Nephron (organoid): Measurements from ENCODE around the gene PRKG1.

Experiments used
- H3K27ac Mint-ChIP-seq, 3 experiments: 2 replicates each; pipeline ENCODE4 v1.8.0; 2020; ENCODE audit warnings: mixed read lengths in 3 of 3, mild to moderate bottlenecking in 2 of 3, moderate library complexity in 1 of 3
- H3K27me3 Mint-ChIP-seq: 2 replicates; pipeline ENCODE4 v1.8.0; 2021; ENCODE audit warnings: low read depth, mild to moderate bottlenecking, moderate library complexity, mixed read lengths
- H3K36me3 Mint-ChIP-seq: 2 replicates; pipeline ENCODE4 v1.8.0; 2020; ENCODE audit warnings: low read depth, mixed read lengths
- H3K4me1 Mint-ChIP-seq: 2 replicates; pipeline ENCODE4 v1.8.0; 2020; ENCODE audit warnings: mixed read lengths
- H3K4me3 Mint-ChIP-seq, 3 experiments: 2 replicates each; pipeline ENCODE4 v1.8.0; 2020; ENCODE audit warnings: mild to moderate bottlenecking in 3 of 3, mixed read lengths in 3 of 3, moderate library complexity in 2 of 3
- H3K9me3 Mint-ChIP-seq: 2 replicates; pipeline ENCODE4 v1.8.0; 2020; ENCODE audit warnings: mixed read lengths
- CTCF ChIP-seq, 3 experiments: fragments of 200-600 bp; sonication (generic); IDR thresholded peaks; one replicate each; pipeline ENCODE4 v1.5.0; 2021; ENCODE audit warnings: antibody characterized with exemption in 3 of 3; ENCODE audit not compliant: unreplicated experiment in 3 of 3

The PRKG1 gene

GRCh38 chr10:51894771-51895578 lies 820.7 kb downstream of the PRKG1 start:
- no peaks in the 10 kb centered on the region for H3K9me3 Mint-ChIP-seq
- H3K27ac Mint-ChIP-seq, result no peak overlapping the region
- no peaks in the 10 kb centered on the region for H3K36me3 Mint-ChIP-seq

GRCh38 chr10:51896849-51897248 lies 822.6 kb downstream of the PRKG1 start:
- Mint-ChIP-seq H3K27ac (peak overlapping the region in 2 of 3 experiments; percentile 1 to 38), H3K4me1 (peaks cover 18% of the 10 kb centered on the region), H3K9me3 (no peaks in the 10 kb centered on the region), H3K27me3 (no peaks in the 10 kb centered on the region), H3K36me3 (no peaks in the 10 kb centered on the region), H3K4me3 (no peak overlapping the region)
- TF ChIP-seq CTCF (IDR thresholded peaks at IDR 0.05; ENCODE audit: unreplicated experiment in 3 of 3), result no peak

More at GRCh38 chr10:51894771-51895578, 820.7 kb downstream of the PRKG1 start:
- TF ChIP-seq CTCF (IDR thresholded peaks at IDR 0.05; ENCODE audit: unreplicated experiment in 3 of 3), result no peak
- Mint-ChIP-seq H3K4me1 (peaks cover 18% of the 10 kb centered on the region), H3K27me3 (no peaks in the 10 kb centered on the region), H3K4me3 (no peak overlapping the region)

GRCh38 chr10:51897560-51897959 lies 823.3 kb downstream of the PRKG1 start:
- Mint-ChIP-seq H3K27me3 (no peaks in the 10 kb centered on the region), H3K27ac (no peak overlapping the region), H3K4me1 (peaks cover 18% of the 10 kb centered on the region), H3K9me3 (no peaks in the 10 kb centered on the region), H3K36me3 (no peaks in the 10 kb centered on the region), H3K4me3 (no peak overlapping the region)
- no peak for TF ChIP-seq CTCF (IDR thresholded peaks at IDR 0.05; ENCODE audit: unreplicated experiment in 3 of 3)

- H3K36me3 Mint-ChIP-seq, result no peaks in the 10 kb centered on the region
- no peak overlapping the region for H3K4me3 Mint-ChIP-seq
- no peak for TF ChIP-seq CTCF (IDR thresholded peaks at IDR 0.05; ENCODE audit: unreplicated experiment in 3 of 3)
- no peak overlapping the region for H3K27ac Mint-ChIP-seq
- H3K9me3 Mint-ChIP-seq, result no peaks in the 10 kb centered on the region
- H3K27me3 Mint-ChIP-seq, result no peaks in the 10 kb centered on the region
- H3K4me1 Mint-ChIP-seq, result peaks cover 18% of the 10 kb centered on the region
These were observed 825.9 kb downstream of the PRKG1 start for GRCh38 chr10:51900180-51900579.

GRCh38 chr10:51903675-51904074 lies 829.4 kb downstream of the PRKG1 start:
- Mint-ChIP-seq H3K4me3 (no peak overlapping the region), H3K4me1 (peaks cover 35% of the 10 kb centered on the region), H3K27ac (no peak overlapping the region), H3K36me3 (no peaks in the 10 kb centered on the region), H3K27me3 (no peaks in the 10 kb centered on the region), H3K9me3 (no peaks in the 10 kb centered on the region)
- no peak for TF ChIP-seq CTCF (IDR thresholded peaks at IDR 0.05; ENCODE audit: unreplicated experiment in 3 of 3)

GRCh38 chr10:51905032-51905431 lies 830.7 kb downstream of the PRKG1 start:
- Mint-ChIP-seq H3K9me3 (no peaks in the 10 kb centered on the region), H3K27me3 (no peaks in the 10 kb centered on the region), H3K4me3 (no peak overlapping the region), H3K36me3 (no peaks in the 10 kb centered on the region), H3K4me1 (peaks cover 42% of the 10 kb centered on the region), H3K27ac (no peak overlapping the region)
- TF ChIP-seq CTCF (IDR thresholded peaks at IDR 0.05; ENCODE audit: unreplicated experiment in 3 of 3), result no peak
